C4-2B (cell line): ENCODE measurements around the gene SSR1.

Source experiments
- ZFX ChIP-seq: fragments of 450-650 bp; IDR thresholded peaks from 2 replicates; pipeline ENCODE4 v1.6.1; 2017
- TF ChIP-seq, protein P1 (sequence below): fragments of 450-650 bp; conservative IDR thresholded peaks from 2 replicates; pipeline ENCODE4 v1.5.1; 2017; ENCODE audit warnings: mild to moderate bottlenecking

DNA sequence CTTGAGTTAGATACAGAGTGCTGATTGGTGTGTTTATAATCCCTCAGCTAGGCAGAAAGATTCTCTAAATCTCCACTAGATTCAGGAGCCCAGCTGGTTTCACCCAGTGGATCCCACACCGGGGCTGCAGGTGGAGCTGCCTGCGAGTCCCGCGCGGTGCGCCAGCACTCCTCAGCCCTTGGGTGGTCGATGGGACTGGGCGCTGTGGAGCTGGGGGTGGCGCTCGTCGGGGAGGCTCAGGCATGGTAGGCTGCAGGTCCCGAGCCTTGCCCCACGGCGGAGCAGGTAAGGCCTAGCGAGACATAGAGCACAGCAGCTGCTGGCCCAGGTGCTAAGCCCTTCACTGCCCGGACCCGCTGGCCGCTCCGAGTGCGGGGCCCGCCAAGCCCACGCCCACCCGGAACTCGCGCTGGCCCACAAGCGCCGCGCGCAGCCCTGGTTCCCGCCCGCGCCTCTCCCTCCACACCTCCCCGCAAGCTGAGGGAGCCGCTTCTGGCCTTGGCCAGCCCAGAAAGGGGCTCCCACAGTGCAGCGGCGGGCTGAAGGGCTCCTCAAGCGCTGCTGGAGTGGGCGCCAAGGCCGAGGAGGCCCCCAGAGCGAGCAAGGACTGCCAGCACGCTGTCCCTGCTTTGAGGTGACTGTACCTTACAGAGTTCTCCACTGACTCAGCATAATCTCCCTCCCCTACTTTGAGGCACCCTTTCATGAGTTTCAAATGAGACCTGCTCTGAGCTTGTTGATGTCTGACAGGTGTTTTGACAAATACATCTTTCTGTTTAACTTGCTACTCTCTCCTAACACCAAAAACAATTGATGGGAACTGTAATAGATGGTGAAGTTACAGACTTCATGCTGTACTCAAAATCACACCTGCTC, 3.9 kb upstream of the SSR1 start:
- TF ChIP-seq, protein P1, sequence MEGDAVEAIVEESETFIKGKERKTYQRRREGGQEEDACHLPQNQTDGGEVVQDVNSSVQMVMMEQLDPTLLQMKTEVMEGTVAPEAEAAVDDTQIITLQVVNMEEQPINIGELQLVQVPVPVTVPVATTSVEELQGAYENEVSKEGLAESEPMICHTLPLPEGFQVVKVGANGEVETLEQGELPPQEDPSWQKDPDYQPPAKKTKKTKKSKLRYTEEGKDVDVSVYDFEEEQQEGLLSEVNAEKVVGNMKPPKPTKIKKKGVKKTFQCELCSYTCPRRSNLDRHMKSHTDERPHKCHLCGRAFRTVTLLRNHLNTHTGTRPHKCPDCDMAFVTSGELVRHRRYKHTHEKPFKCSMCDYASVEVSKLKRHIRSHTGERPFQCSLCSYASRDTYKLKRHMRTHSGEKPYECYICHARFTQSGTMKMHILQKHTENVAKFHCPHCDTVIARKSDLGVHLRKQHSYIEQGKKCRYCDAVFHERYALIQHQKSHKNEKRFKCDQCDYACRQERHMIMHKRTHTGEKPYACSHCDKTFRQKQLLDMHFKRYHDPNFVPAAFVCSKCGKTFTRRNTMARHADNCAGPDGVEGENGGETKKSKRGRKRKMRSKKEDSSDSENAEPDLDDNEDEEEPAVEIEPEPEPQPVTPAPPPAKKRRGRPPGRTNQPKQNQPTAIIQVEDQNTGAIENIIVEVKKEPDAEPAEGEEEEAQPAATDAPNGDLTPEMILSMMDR = no peak
- no peak for TF ChIP-seq ZFX
